ENCODE data around the gene CNOT2.

DNA sequence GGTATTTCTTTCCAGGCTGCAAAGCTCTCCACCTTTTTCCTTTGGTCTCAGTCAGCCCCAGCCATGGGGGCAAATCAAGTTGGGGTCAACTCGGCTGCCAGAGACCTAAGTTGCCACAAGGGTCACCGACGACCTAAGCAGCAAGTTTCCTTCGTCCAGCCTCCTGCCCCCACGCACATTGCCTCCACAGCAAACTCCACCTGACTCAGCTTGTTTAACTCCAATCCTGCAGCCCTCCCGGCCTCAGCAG, 122.1 kb downstream of the CNOT2 start:
- TF ChIP-seq, protein P1, sequence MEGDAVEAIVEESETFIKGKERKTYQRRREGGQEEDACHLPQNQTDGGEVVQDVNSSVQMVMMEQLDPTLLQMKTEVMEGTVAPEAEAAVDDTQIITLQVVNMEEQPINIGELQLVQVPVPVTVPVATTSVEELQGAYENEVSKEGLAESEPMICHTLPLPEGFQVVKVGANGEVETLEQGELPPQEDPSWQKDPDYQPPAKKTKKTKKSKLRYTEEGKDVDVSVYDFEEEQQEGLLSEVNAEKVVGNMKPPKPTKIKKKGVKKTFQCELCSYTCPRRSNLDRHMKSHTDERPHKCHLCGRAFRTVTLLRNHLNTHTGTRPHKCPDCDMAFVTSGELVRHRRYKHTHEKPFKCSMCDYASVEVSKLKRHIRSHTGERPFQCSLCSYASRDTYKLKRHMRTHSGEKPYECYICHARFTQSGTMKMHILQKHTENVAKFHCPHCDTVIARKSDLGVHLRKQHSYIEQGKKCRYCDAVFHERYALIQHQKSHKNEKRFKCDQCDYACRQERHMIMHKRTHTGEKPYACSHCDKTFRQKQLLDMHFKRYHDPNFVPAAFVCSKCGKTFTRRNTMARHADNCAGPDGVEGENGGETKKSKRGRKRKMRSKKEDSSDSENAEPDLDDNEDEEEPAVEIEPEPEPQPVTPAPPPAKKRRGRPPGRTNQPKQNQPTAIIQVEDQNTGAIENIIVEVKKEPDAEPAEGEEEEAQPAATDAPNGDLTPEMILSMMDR (IDR thresholded peaks at IDR 0.05; ENCODE audit: insufficient read depth, low read length): no peak
- TF ChIP-seq SPI1 (IDR thresholded peaks at IDR 0.05; ENCODE audit: borderline replicate concordance, low read depth): no peak
- TF ChIP-seq POLR2AphosphoS5 (IDR thresholded peaks at IDR 0.05; ENCODE audit: low read depth): no peak

Measured in HL-60 (cell line).